Caco-2 (cell line): ENCODE measurements around the gene NDUFS4. TPM values are rescaled to one million over a fixed set of nuclear protein-coding genes. Genes with fewer than 3 reads are reported as not detected.

Experiments
- BruUV-seq: library from RNA; stranded (reverse); fragments of 400-500 nt; replicated peaks from 2 replicates; lab custom pipeline; 2021; lab: Mats Ljungman, UMichigan
- CTCF ChIA-PET: fragments of 300-600 bp; sonication (Branson Sonifier 250); formaldehyde crosslinking; loops from one replicate; lab custom pipeline; 2022; ENCODE audit warnings: antibody characterized with exemption; lab: Charles Lee
- POLR2A ChIA-PET: fragments of 300-600 bp; sonication (Branson Sonifier 250); formaldehyde crosslinking; loops from one replicate; lab custom pipeline; 2022; ENCODE audit warnings: antibody characterized with exemption; lab: Charles Lee
- DNase-seq, 2 experiments: peaks; one replicate each; pipeline versions ENCODE4 v3.0.0 to v3.0.0-alpha.2; 2020 to 2022
- H3K27me3 ChIP-seq: replicated peaks from 2 replicates; pipeline ENCODE4 v1.6.0; 2011; ENCODE audit warnings: low read length; ENCODE audit not compliant: control insufficient read depth, insufficient read depth
- H3K36me3 ChIP-seq: 2 replicates; pipeline ENCODE4 v1.5.1; 2011; ENCODE audit warnings: low read length; ENCODE audit not compliant: control insufficient read depth, insufficient read depth
- H3K4me1 ChIP-seq: fragments of 250-450 bp; sonication (Bioruptor Pico); 2 replicates; pipeline ENCODE4 v1.5.1; 2020; ENCODE audit warnings: mild to moderate bottlenecking
- H3K4me3 ChIP-seq: 2 replicates; pipeline ENCODE4 v1.5.1; 2011; ENCODE audit warnings: low read depth, mild to moderate bottlenecking, control low read depth, low read length
- H3K9me3 ChIP-seq: fragments of 250-450 bp; sonication (Bioruptor Pico); 2 replicates; pipeline ENCODE4 v1.5.1; 2020; ENCODE audit warnings: mild to moderate bottlenecking, moderate library complexity
- H3K27ac Mint-ChIP-seq: one replicate; pipeline ENCODE4 v1.8.0; 2022; ENCODE audit warnings: mixed read lengths; ENCODE audit not compliant: unreplicated experiment
- H3K27me3 Mint-ChIP-seq: one replicate; pipeline ENCODE4 v1.8.0; 2022; ENCODE audit warnings: mixed read lengths; ENCODE audit not compliant: insufficient read depth, unreplicated experiment
- H3K36me3 Mint-ChIP-seq: one replicate; pipeline ENCODE4 v1.8.0; 2022; ENCODE audit warnings: mild to moderate bottlenecking, mixed read lengths; ENCODE audit not compliant: insufficient read depth, unreplicated experiment
- H3K4me1 Mint-ChIP-seq: one replicate; pipeline ENCODE4 v1.8.0; 2022; ENCODE audit warnings: low read depth, mixed read lengths; ENCODE audit not compliant: unreplicated experiment
- H3K4me3 Mint-ChIP-seq: one replicate; pipeline ENCODE4 v1.8.0; 2022; ENCODE audit warnings: mild to moderate bottlenecking, moderate library complexity, mixed read lengths; ENCODE audit not compliant: unreplicated experiment
- H3K9me3 Mint-ChIP-seq: one replicate; pipeline ENCODE4 v1.8.0; 2022; ENCODE audit warnings: mixed read lengths; ENCODE audit not compliant: unreplicated experiment
- CTCF ChIP-seq, 2 experiments: fragments of 200-600 bp in 1 of 2; IDR thresholded peaks; 1 replicate in 1 of 2; 2 replicates in 1 of 2; pipeline versions ENCODE4 v1.5.1 to v1.8.0; 2011 to 2022; ENCODE audit warnings: antibody characterized with exemption in 1 of 2, control low read depth in 1 of 2, inconsistent platforms in 1 of 2, low read depth in 1 of 2, low read length in 1 of 2, mild to moderate bottlenecking in 1 of 2, moderate library complexity in 1 of 2; ENCODE audit not compliant: insufficient read depth in 1 of 2, severe bottlenecking in 1 of 2, unreplicated experiment in 1 of 2
- intact Hi-C: fragments of 100-400 bp; cut with micrococcal nuclease; formaldehyde crosslinking; loops from one replicate; pipeline ENCODE4 v1.10.0; 2022; ENCODE audit not compliant: unreplicated experiment
- total RNA-seq: library from RNA; stranded (reverse); gene quantifications from 2 replicates; pipeline ENCODE4 v1.2.3, GENCODE V29; 2022

The NDUFS4 gene
- total RNA-seq, 1 experiment from 2014 or later, result 103 TPM

GRCh38 chr5:53568401-53568800, 8.0 kb downstream of the NDUFS4 start:
- H3K9me3 ChIP-seq, result no peaks in the 10 kb centered on the region
- POLR2A ChIA-PET, result no interaction called here
- peaks cover 11% of the 10 kb centered on the region; the same call in 1 of the 2 replicates for H3K4me1 ChIP-seq
- no TSS peak for BruUV-seq
- Mint-ChIP-seq H3K4me3 (no peak overlapping the region), H3K27ac (no peak overlapping the region), H3K9me3 (no peaks in the 10 kb centered on the region), H3K36me3 (no peaks in the 10 kb centered on the region), H3K27me3 (no peaks in the 10 kb centered on the region), H3K4me1 (peaks cover 12% of the 10 kb centered on the region)
- CTCF ChIA-PET, result no interaction called here
- no peaks in the 10 kb centered on the region for H3K36me3 ChIP-seq
- DNase-seq, result no peak
- no peak overlapping the region for H3K4me3 ChIP-seq
- intact Hi-C loops, result no loop called here
- TF ChIP-seq CTCF (IDR thresholded peaks at IDR 0.05; ENCODE audit: insufficient read depth in 1 of 2, low read depth in 1 of 2, low read length in 1 of 2, severe bottlenecking in 1 of 2, unreplicated experiment in 1 of 2), result no peak
- H3K27me3 ChIP-seq, result no peaks in the 10 kb centered on the region

GRCh38 chr5:53568871-53569270, 8.4 kb downstream of the NDUFS4 start:
- H3K4me1 Mint-ChIP-seq, result peaks cover 12% of the 10 kb centered on the region
- DNase-seq, result no peak
- no peaks in the 10 kb centered on the region for H3K36me3 ChIP-seq
- ChIA-PET CTCF (no interaction called here), POLR2A (no interaction called here)
- H3K36me3 Mint-ChIP-seq, result no peaks in the 10 kb centered on the region
- H3K27me3 Mint-ChIP-seq, result no peaks in the 10 kb centered on the region
- peaks cover 11% of the 10 kb centered on the region; the same call in 1 of the 2 replicates for H3K4me1 ChIP-seq
- no peak for TF ChIP-seq CTCF (IDR thresholded peaks at IDR 0.05; ENCODE audit: insufficient read depth in 1 of 2, low read depth in 1 of 2, low read length in 1 of 2, severe bottlenecking in 1 of 2, unreplicated experiment in 1 of 2)
- H3K27ac Mint-ChIP-seq, result no peak overlapping the region
- H3K9me3 ChIP-seq, result no peaks in the 10 kb centered on the region
- H3K4me3 ChIP-seq, result no peak overlapping the region
- no peaks in the 10 kb centered on the region for H3K9me3 Mint-ChIP-seq
- BruUV-seq, result no TSS peak
- intact Hi-C loops, result no loop called here
- H3K4me3 Mint-ChIP-seq, result no peak overlapping the region
- no peaks in the 10 kb centered on the region for H3K27me3 ChIP-seq

GRCh38 chr5:53569453-53569852, 9.0 kb downstream of the NDUFS4 start:
- no peaks in the 10 kb centered on the region for H3K27me3 Mint-ChIP-seq
- ChIA-PET POLR2A (no interaction called here), CTCF (no interaction called here)
- Histone ChIP-seq H3K4me3 (no peak overlapping the region), H3K9me3 (no peaks in the 10 kb centered on the region), H3K4me1 (peaks cover 11% of the 10 kb centered on the region; the same call in 1 of the 2 replicates), H3K36me3 (no peaks in the 10 kb centered on the region), H3K27me3 (no peaks in the 10 kb centered on the region)
- intact Hi-C loops, result no loop called here
- H3K4me1 Mint-ChIP-seq, result peaks cover 12% of the 10 kb centered on the region
- no peaks in the 10 kb centered on the region for H3K36me3 Mint-ChIP-seq
- no peak for DNase-seq
- no TSS peak for BruUV-seq
- TF ChIP-seq CTCF (IDR thresholded peaks at IDR 0.05; ENCODE audit: insufficient read depth in 1 of 2, low read depth in 1 of 2, low read length in 1 of 2, severe bottlenecking in 1 of 2, unreplicated experiment in 1 of 2), result no peak
- no peak overlapping the region for H3K4me3 Mint-ChIP-seq
- no peak overlapping the region for H3K27ac Mint-ChIP-seq
- no peaks in the 10 kb centered on the region for H3K9me3 Mint-ChIP-seq
